ENCODE results near the gene ZNHIT1.

The ZNHIT1 gene

GRCh38 chr7:101237206-101238067 lies 19.5 kb downstream of the ZNHIT1 start, which contains the start of gene CLDN15:
CLDN15 (minus strand) TSS chr7:101237802; CDS start chr7:101237581, 221 bp downstream.
- ATAC-seq: no peak
- TF ChIP-seq GLIS3 (CRISPR knock-in tag; IDR thresholded peaks at IDR 0.05) (no peak), ZFP3 (CRISPR knock-in tag; IDR thresholded peaks at IDR 0.05) (no peak), ZNF8 (CRISPR knock-in tag; IDR thresholded peaks at IDR 0.05) (no peak), ZC3H10 (CRISPR knock-in tag; IDR thresholded peaks at IDR 0.05) (no peak), SNAI2 (CRISPR knock-in tag; IDR thresholded peaks at IDR 0.05) (no peak), ESRRG (CRISPR knock-in tag; IDR thresholded peaks at IDR 0.05) (no peak), PPARA (CRISPR knock-in tag; IDR thresholded peaks at IDR 0.05; ENCODE audit: borderline replicate concordance) (no peak), CSRNP3 (CRISPR knock-in tag; IDR thresholded peaks at IDR 0.05) (no peak), PATZ1 (CRISPR knock-in tag; IDR thresholded peaks at IDR 0.05; ENCODE audit: borderline replicate concordance) (no peak), OSR1 (CRISPR knock-in tag; IDR thresholded peaks at IDR 0.05) (no peak), ARNTL (CRISPR knock-in tag; IDR thresholded peaks at IDR 0.05; ENCODE audit: borderline replicate concordance, low read depth) (no peak), POU6F1 (CRISPR knock-in tag; IDR thresholded peaks at IDR 0.05; ENCODE audit: borderline replicate concordance, low read depth) (no peak), ZNF565 (CRISPR knock-in tag; conservative IDR thresholded peaks at IDR 0.05; ENCODE audit: low read depth) (no peak)
- TF ChIP-seq, protein P1, sequence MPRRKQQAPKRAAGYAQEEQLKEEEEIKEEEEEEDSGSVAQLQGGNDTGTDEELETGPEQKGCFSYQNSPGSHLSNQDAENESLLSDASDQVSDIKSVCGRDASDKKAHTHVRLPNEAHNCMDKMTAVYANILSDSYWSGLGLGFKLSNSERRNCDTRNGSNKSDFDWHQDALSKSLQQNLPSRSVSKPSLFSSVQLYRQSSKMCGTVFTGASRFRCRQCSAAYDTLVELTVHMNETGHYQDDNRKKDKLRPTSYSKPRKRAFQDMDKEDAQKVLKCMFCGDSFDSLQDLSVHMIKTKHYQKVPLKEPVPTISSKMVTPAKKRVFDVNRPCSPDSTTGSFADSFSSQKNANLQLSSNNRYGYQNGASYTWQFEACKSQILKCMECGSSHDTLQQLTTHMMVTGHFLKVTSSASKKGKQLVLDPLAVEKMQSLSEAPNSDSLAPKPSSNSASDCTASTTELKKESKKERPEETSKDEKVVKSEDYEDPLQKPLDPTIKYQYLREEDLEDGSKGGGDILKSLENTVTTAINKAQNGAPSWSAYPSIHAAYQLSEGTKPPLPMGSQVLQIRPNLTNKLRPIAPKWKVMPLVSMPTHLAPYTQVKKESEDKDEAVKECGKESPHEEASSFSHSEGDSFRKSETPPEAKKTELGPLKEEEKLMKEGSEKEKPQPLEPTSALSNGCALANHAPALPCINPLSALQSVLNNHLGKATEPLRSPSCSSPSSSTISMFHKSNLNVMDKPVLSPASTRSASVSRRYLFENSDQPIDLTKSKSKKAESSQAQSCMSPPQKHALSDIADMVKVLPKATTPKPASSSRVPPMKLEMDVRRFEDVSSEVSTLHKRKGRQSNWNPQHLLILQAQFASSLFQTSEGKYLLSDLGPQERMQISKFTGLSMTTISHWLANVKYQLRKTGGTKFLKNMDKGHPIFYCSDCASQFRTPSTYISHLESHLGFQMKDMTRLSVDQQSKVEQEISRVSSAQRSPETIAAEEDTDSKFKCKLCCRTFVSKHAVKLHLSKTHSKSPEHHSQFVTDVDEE (CRISPR knock-in tag; IDR thresholded peaks at IDR 0.05): no peak

GRCh38 chr7:101238226-101239182 lies 20.5 kb downstream of the ZNHIT1 start:
- ATAC-seq: no peak
- TF ChIP-seq ESRRG (CRISPR knock-in tag; IDR thresholded peaks at IDR 0.05): no peak
- TF ChIP-seq ZNF8 (CRISPR knock-in tag; IDR thresholded peaks at IDR 0.05): no peak
- no peak for TF ChIP-seq ZC3H10 (CRISPR knock-in tag; IDR thresholded peaks at IDR 0.05)
- TF ChIP-seq, protein P1 (CRISPR knock-in tag; IDR thresholded peaks at IDR 0.05): no peak
- TF ChIP-seq BACH2 (CRISPR knock-in tag; IDR thresholded peaks at IDR 0.05; ENCODE audit: borderline replicate concordance): no peak
- TF ChIP-seq RARB (CRISPR knock-in tag; IDR thresholded peaks at IDR 0.05): no peak
